ENCODE measurements around the gene FAM170B.

- TF ChIP-seq CTCF (IDR thresholded peaks at IDR 0.05) (no peak), POLR2A (IDR thresholded peaks at IDR 0.05) (no peak)
Measured at GRCh38 chr10:49111320-49111698, 22.5 kb downstream of the FAM170B start.

Data from uterus (tissue), 2 donors.